Cardiac septum (tissue), 1 donor: ENCODE results near the gene SLC22A23. TPM values are rescaled to one million over a fixed set of nuclear protein-coding genes. Genes with fewer than 3 reads are reported as not detected.
"Not testable (repeated sequence)": the region's sequence is repeated elsewhere in the genome, so short reads cannot be mapped to it uniquely, and the experiment has no call there.

Source experiments
- DNase-seq: peaks from one replicate; pipeline ENCODE4 v3.0.0-alpha.2; 2020; ENCODE audit warnings: low spot score
- intact Hi-C: fragments of 100-400 bp; cut with DNase I; formaldehyde crosslinking; loops from one replicate; pipeline ENCODE4 v1.14.0; 2022
- total RNA-seq: library from RNA; stranded (reverse); fragmentation: NEBNext Ultra II Directional; extraction: Animal tissue kit (Norgen Biotek cat#: 25700); gene quantifications from one replicate; pipeline ENCODE4 v1.2.1, GENCODE V29; 2021
- donor health status: DM: no; HTN: no; CAD: no.

The SLC22A23 gene
- total RNA-seq, 1 donor from 2014 or later = 3.2 TPM

DNA sequence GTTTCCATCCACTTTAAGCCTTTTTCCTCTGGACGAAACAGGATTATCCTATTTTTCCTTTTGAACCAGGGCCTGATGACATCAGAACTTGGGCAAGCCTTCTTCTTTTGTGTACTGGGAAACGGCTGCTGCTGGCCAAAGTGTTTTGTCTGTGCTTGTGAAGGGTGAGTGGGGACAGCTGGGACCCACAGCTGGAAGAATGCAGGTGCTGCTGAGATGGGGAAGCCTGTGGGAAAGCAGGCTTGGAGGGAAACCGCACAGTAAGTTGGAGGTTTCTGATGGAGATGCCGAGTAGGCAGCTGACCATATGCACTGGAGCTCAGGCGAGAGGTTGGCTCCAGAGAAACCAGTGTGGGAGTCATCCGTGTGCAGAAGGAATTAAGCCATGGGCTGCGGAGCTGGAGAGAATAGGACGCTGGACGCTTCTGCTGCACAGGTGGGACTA, 206.6 kb downstream of the SLC22A23 start:
- DNase-seq = no peak
- intact Hi-C loops = no loop called here

- DNase-seq = no peak
- intact Hi-C loops = no loop called here
Measured at GRCh38 chr6:3249821-3250220, 207.0 kb downstream of the SLC22A23 start.

GRCh38 chr6:3247255-3248146, 209.3 kb downstream of the SLC22A23 start:
- intact Hi-C loops = no loop called here
- no peak for DNase-seq

- no peak for DNase-seq
- intact Hi-C loops = no loop called here
Measured at GRCh38 chr6:3245216-3245615, 211.6 kb downstream of the SLC22A23 start.

- intact Hi-C loops, DNase-seq: not testable (repeated sequence)
Measured at GRCh38 chr6:3244832-3245161, 212.1 kb downstream of the SLC22A23 start.

DNA sequence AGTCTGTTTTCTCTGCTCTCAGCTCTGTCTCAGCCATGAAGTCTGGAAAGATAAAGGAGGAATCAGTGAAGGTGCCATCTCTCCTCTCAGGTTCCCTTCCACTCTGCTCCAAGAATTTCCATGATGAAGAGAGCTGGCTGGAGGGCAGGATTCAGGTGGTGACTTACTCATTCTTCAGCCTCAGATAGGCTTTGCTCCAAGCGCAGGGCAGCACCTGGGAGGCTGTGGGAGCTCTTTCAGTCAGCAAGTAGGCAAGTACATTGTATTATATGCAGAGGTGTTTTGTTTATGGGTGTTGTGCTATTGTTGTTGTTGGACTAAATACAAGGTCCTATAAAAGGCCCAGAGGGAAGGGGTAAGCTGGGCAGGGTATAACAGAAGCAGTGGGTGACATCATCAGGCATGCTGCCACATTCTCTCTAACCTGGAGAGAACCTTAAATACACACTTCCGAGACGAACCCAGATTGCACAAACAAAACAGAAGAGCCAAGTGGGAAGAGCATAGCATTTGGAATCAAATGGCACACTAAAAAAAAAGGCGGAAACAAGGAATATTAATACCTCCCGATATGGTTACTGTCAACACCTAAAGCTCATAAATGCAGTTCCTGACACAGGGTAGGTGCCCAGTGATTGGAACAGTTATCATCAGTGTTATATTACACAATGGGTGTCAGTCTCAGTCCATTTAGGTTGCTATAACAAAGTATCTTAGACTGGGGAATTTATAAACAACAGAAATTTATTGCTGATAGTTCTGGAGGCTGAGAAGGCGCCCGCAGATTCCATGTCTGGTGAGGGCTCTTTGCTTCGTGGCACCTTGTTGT, 212.6 kb downstream of the SLC22A23 start:
- intact Hi-C loops = no loop called here
- no peak for DNase-seq

- intact Hi-C loops = no loop called here
- DNase-seq = no peak
Measured at GRCh38 chr6:3242768-3243167, 214.1 kb downstream of the SLC22A23 start.

GRCh38 chr6:3241745-3242144, 215.1 kb downstream of the SLC22A23 start:
- intact Hi-C loops, DNase-seq: not testable (repeated sequence)

GRCh38 chr6:3240595-3240994, 216.3 kb downstream of the SLC22A23 start:
- no peak for DNase-seq

DNA sequence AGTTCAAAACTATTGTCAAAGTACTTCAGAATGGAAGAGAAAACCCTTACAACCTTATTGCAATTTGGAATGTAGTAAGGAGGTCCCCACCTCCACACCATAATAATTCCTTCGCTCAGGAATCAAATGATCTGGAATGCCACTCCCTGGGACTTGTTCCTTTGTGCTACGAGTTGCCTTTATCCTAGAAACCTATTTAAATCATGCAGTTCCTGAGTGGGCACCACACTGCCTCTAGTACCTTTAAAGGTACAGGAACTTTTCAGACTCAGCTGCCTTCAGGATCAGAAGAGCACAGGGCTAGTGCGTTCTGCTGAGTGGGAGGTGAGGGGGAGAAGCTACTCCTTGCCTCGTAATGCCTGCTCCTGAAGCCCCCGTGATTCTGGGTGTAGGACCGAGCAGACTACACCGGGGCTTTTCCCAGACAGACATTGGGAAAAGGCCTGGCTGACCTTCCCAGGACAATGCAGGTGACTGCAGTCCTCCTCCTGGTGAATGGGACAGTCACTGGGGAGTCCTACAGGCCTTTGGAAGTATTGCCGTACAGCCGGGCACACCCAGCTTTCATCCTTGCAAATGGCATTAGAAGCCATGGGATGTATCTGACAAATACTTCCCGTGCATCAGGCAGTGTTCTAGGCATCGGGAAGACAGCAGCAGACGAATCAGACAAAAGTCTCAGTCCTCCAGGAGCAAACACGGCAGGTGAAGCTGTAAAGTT, 217.6 kb downstream of the SLC22A23 start:
- DNase-seq = no peak
- intact Hi-C loops = no loop called here

More at GRCh38 chr6:3240595-3240994, 216.3 kb downstream of the SLC22A23 start:
- intact Hi-C loops = no loop called here

GRCh38 chr6:3237761-3238662, 218.8 kb downstream of the SLC22A23 start:
- no peak for DNase-seq
- intact Hi-C loops = no loop called here

DNA sequence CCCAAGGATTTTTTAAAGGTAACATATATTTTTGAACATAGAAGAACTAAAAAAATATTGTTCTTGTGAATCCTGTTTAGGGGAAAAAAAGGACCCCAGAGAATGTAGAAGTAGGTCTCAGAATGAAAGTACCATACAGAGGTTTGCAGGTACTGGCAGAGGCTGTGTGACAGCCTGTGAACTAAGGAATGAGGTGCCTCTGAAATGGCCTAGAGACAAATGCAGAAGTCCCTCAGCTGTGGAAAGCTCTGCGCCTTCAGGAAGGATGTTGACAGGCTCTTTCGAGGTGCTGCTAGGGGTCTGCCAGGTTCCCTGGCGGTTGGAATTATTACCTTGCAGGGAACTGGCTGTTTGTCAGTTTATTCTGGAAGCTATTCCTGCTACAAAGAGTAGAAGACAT, 220.8 kb downstream of the SLC22A23 start:
- intact Hi-C loops = no loop called here
- no peak for DNase-seq

DNA sequence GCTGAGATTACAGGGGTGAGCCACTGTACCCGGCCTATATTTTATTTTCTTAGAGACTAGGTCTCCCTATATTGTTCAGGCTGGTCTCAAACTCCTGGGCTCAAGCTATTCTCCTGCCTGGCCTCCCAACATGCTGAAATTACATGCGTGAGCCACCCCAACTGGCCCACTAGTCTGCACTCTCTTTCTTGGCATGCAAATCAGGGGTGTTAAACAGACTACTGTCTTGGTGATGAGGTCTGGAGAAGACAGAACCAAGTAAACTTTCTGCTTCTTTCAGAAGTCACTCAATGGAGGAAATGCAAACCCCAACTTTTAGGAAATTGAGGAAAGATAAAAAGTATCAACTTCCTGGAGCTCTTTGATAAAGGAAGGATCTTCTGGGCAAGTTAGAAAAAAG, 221.4 kb downstream of the SLC22A23 start:
- intact Hi-C loops = no loop called here

GRCh38 chr6:3233904-3234303, 222.9 kb downstream of the SLC22A23 start:
- intact Hi-C loops = no loop called here
- DNase-seq = no peak

More for the DNA sequence above, 221.4 kb downstream of the SLC22A23 start:
- DNase-seq = no peak

DNA sequence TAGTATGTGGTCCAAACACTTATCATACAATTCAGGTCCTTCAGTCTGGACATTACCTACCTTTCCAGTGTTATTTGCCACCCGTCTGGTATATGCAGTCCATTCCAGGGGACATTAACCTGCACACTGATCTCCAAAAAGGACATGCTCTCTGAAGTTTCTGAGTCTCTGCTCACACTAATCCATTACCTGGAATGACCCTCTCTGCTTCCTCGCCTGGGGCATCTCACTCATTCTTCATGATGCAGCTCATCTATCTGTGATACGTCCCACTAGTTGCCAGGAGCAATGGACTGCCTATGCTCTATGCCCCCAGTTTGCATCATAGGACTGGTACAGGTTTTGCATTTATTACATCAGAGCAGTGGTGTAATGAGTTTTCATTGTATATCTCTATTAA, 223.5 kb downstream of the SLC22A23 start:
- no peak for DNase-seq
- intact Hi-C loops = no loop called here

DNA sequence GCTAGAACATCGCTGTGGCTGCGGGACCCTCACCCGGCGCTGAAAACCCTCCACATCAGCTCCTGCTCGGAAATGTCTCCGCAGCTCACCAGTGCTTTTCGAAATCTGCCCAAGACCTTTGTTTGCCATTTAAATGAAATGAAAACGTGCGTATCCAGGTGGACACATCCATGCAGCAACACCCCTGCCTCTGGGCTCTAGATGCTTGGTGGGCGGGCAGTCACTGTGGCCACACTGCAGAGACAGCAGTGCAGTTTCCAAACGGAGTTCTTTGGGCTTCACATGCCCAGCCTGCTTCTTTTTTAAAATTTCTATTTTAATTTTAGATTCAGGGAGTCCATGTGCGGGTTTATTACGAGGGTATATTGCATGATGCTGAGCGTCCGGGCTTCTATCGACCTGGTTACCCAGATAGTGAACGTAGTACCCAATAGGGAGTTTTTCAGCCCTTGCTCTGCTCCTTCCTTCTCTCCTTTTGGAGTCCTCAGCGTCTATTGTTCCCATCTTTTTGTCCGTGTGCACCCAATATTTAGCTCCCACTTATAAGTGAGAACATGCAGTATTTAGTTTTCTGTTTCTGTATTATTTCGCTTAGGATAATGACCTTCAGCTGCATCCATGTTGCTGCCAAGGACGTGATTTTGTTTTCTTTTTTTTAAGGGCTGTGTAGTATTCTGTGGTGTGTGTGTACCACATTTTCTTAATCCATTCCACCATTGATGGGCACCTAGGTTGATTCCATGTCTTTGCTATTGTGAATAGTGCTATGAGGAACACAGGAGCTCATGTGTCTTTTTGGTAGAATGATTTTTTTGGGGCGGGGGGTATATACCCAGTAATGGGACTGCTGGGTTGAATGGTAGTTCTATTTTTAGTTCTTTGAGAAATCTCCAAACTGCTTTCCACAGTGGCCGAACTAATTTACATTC, 224.6 kb downstream of the SLC22A23 start:
- no peak for DNase-seq
- intact Hi-C loops = no loop called here

GRCh38 chr6:3231247-3232016, 225.4 kb downstream of the SLC22A23 start:
- no peak for DNase-seq
- intact Hi-C loops = no loop called here
